ENCODE data around the gene SCARB1. TPM values are rescaled to one million over a fixed set of nuclear protein-coding genes. Genes with fewer than 3 reads are reported as not detected.
A peak's percentile ranks its signal among the peaks of the same experiment; 100 is the strongest.

Gene SCARB1
- total and polyA plus RNA-seq, 2 donors, result 3.2 to 16.7 TPM

DNA sequence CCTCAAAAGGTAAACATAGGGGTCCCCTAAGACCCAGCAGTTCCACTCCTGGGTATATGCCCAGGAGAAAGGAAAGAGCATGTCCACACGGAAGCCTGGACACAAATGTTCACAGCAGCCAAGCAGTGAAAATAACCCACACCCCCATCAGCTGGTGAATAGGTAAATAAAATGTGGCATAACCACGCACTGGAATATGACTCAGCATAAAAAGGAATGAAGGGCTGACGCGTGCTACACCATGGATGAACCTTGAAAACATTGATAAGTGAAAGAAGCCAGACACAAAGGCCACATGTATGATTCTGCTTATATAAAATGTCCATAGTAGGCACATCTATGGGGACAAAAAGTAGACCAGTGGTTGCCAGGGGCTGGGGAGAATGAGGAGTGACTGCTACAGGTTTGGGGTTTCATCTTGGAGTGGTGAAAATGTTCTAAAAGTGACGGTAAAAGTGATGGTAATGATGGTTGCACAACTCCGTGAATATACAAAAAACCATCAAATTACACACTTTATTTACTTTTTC is 3.8 kb upstream of the SCARB1 start:
- Histone ChIP-seq H3K27ac (ENCODE audit: low read depth in 1 of 2, low read length in 1 of 2) (no peak overlapping the region), H3K9me3 (ENCODE audit: control insufficient read depth in 2 of 2, insufficient read depth in 1 of 2, low read length in 1 of 2) (peaks cover 0 to 8% of the 10 kb centered on the region in 2 donors), H3K36me3 (ENCODE audit: control insufficient read depth in 2 of 2, insufficient read depth in 2 of 2, low read length in 1 of 2) (no peaks in the 10 kb centered on the region), H3K4me1 (ENCODE audit: control insufficient read depth in 2 of 2, insufficient read depth in 2 of 2, low read length in 2 of 2) (peaks cover 15 to 41% of the 10 kb centered on the region in 2 donors), H3K4me3 (ENCODE audit: low read length in 2 of 2) (no peak overlapping the region), H3K27me3 (ENCODE audit: control insufficient read depth in 2 of 2, insufficient read depth in 1 of 2, low read length in 1 of 2) (peaks cover 0 to 12% of the 10 kb centered on the region in 2 donors)
- WGBS, result 60% methylated on average over 6 of the region's 6 CpGs
- peak in 1 of 9 donors; percentile 13 for DNase-seq (ENCODE audit: low read depth in 6 of 9, low spot score in 9 of 9)

DNA sequence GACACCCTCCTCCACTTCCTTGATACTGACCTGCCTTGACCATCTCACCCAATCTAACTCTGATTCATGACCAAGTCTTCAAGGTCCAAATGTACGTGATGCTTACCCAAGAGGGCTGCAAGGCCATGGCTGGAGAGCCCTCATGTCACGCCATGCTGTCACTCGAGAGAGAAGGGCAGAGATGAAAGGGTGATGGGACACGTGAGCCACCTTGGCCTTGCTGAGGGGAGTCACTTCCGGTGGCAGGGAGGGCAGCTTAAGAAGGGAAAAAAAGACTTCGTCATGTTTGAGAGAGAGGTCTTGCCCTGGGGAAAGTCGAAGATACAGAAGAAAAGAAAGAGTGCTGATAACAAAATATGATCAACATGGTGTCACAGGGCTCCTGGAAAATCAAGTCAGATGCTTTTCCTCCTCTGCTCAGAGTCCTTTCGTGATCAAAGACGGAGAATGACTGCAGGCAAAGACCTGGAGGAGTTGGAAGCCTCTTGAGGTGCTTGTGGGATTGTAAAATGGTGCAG is 3.3 kb upstream of the SCARB1 start:
- Histone ChIP-seq H3K36me3 (ENCODE audit: control insufficient read depth in 2 of 2, insufficient read depth in 2 of 2, low read length in 1 of 2) (no peaks in the 10 kb centered on the region), H3K4me1 (ENCODE audit: control insufficient read depth in 2 of 2, insufficient read depth in 2 of 2, low read length in 2 of 2) (peaks cover 15 to 44% of the 10 kb centered on the region in 2 donors), H3K27ac (ENCODE audit: low read depth in 1 of 2, low read length in 1 of 2) (no peak overlapping the region), H3K4me3 (ENCODE audit: low read length in 2 of 2) (no peak overlapping the region), H3K9me3 (ENCODE audit: control insufficient read depth in 2 of 2, insufficient read depth in 1 of 2, low read length in 1 of 2) (peaks cover 0 to 8% of the 10 kb centered on the region in 2 donors), H3K27me3 (ENCODE audit: control insufficient read depth in 2 of 2, insufficient read depth in 1 of 2, low read length in 1 of 2) (peaks cover 0 to 12% of the 10 kb centered on the region in 2 donors)
- DNase-seq (ENCODE audit: low read depth in 6 of 9, low spot score in 9 of 9), result peak in 1 of 9 donors; percentile 18
- 88% methylated on average over 9 of the region's 9 CpGs for WGBS

DNA sequence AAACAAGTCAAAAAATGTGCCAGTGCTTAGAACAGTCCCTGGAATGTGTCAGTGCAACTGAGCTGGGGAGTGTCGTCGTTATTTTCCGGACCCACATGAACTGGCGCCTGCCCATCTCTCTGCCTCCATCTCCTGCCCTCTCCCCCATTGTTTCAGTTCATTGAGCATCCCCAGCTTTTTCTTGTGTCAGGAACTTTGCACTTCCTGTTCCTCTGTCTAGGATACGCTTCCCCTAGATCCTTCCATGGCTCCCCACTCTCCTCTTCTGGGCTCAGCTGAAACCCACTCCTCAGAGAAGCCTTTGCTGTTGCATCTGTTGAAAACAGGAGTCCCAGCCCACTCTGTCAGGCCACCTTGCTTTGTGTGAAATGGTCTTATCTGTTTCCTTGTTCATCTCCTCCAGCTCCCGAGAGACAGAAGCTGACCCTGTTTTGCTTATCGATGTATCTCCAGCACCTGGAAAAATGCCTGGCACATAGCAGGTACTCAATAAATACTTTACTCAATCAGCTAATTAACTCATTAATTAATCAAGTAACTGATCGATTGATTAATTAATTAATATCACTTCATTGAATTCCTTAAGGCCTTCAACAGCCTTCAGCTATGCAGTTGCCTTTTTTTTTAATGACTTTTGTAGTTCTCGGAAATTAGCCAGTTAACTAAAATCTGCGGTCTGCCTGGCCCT is 2.7 kb upstream of the SCARB1 start:
- no peak overlapping the region for H3K4me3 ChIP-seq (ENCODE audit: low read length in 2 of 2)
- H3K27ac ChIP-seq (ENCODE audit: low read depth in 1 of 2, low read length in 1 of 2), result no peak overlapping the region
- peaks cover 0 to 8% of the 10 kb centered on the region in 2 donors for H3K9me3 ChIP-seq (ENCODE audit: control insufficient read depth in 2 of 2, insufficient read depth in 1 of 2, low read length in 1 of 2)
- H3K4me1 ChIP-seq (ENCODE audit: control insufficient read depth in 2 of 2, insufficient read depth in 2 of 2, low read length in 2 of 2), result peaks cover 15 to 44% of the 10 kb centered on the region in 2 donors
- no peak for DNase-seq (ENCODE audit: low read depth in 6 of 9, low spot score in 9 of 9)
- WGBS, result 98% methylated on average over 10 of the region's 10 CpGs
- H3K27me3 ChIP-seq (ENCODE audit: control insufficient read depth in 2 of 2, insufficient read depth in 1 of 2, low read length in 1 of 2), result peaks cover 0 to 12% of the 10 kb centered on the region in 2 donors
- H3K36me3 ChIP-seq (ENCODE audit: control insufficient read depth in 2 of 2, insufficient read depth in 2 of 2, low read length in 1 of 2), result no peaks in the 10 kb centered on the region

DNA sequence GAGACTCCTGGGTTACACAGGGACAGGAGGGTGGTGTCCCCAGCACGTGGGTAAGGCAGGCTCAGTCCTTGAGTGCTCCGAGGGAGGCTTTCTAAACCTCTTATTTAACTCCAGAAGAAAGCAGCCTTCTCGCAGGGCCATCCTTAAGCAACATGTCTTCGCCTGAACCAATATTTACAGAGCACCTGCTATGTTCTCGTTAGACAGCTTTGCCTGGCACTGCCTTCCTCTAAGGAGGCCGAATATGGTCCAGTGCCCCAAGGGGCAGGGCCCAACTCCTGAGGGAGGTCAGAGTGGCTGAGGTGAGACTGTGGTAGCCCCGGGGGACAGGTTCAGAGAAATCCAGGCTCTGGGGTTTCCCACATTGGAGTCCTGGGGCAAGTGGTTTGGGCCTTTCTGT is 2.1 kb upstream of the SCARB1 start:
- Histone ChIP-seq H3K27ac (ENCODE audit: low read depth in 1 of 2, low read length in 1 of 2) (no peak overlapping the region), H3K27me3 (ENCODE audit: control insufficient read depth in 2 of 2, insufficient read depth in 1 of 2, low read length in 1 of 2) (peaks cover 0 to 12% of the 10 kb centered on the region in 2 donors), H3K4me3 (ENCODE audit: low read length in 2 of 2) (no peak overlapping the region), H3K9me3 (ENCODE audit: control insufficient read depth in 2 of 2, insufficient read depth in 1 of 2, low read length in 1 of 2) (peaks cover 0 to 8% of the 10 kb centered on the region in 2 donors), H3K4me1 (ENCODE audit: control insufficient read depth in 2 of 2, insufficient read depth in 2 of 2, low read length in 2 of 2) (peaks cover 15 to 44% of the 10 kb centered on the region in 2 donors), H3K36me3 (ENCODE audit: control insufficient read depth in 2 of 2, insufficient read depth in 2 of 2, low read length in 1 of 2) (no peaks in the 10 kb centered on the region)
- WGBS, result 88% methylated on average over 7 of the region's 7 CpGs
- DNase-seq (ENCODE audit: low read depth in 6 of 9, low spot score in 9 of 9), result no peak

DNA sequence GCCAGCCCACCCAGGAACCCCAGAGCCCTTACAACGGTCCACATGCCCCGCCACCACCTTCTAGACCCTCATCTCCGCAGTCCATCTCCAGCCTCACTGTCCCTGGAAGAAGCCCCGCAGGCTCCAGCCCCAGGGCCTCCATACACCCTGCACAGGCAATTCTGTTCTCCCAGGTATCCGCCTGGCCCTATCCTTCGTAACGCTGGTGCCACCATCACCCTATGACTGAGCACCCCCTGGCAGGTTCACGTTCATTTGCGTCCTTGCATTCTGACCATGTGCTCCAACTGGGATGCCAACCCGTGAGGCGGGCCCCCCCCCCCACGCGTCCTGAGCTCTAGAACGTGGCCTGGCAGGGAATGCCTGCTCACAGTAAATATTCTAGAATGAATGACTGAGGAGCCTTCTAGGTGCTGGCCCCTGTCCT is 675 bp upstream of the SCARB1 start:
- Histone ChIP-seq H3K9me3 (ENCODE audit: control insufficient read depth in 2 of 2, insufficient read depth in 1 of 2, low read length in 1 of 2) (peaks cover 0 to 8% of the 10 kb centered on the region in 2 donors), H3K4me1 (ENCODE audit: control insufficient read depth in 2 of 2, insufficient read depth in 2 of 2, low read length in 2 of 2) (peaks cover 12 to 36% of the 10 kb centered on the region in 2 donors), H3K27ac (ENCODE audit: low read depth in 1 of 2, low read length in 1 of 2) (no peak overlapping the region), H3K4me3 (ENCODE audit: low read length in 2 of 2) (peak overlapping the region; percentile 44 to 82), H3K36me3 (ENCODE audit: control insufficient read depth in 2 of 2, insufficient read depth in 2 of 2, low read length in 1 of 2) (no peaks in the 10 kb centered on the region), H3K27me3 (ENCODE audit: control insufficient read depth in 2 of 2, insufficient read depth in 1 of 2, low read length in 1 of 2) (peaks cover 0 to 12% of the 10 kb centered on the region in 2 donors)
- no peak for DNase-seq (ENCODE audit: low read depth in 6 of 9, low spot score in 9 of 9)
- 96% methylated on average over 14 of the region's 14 CpGs for WGBS

DNA sequence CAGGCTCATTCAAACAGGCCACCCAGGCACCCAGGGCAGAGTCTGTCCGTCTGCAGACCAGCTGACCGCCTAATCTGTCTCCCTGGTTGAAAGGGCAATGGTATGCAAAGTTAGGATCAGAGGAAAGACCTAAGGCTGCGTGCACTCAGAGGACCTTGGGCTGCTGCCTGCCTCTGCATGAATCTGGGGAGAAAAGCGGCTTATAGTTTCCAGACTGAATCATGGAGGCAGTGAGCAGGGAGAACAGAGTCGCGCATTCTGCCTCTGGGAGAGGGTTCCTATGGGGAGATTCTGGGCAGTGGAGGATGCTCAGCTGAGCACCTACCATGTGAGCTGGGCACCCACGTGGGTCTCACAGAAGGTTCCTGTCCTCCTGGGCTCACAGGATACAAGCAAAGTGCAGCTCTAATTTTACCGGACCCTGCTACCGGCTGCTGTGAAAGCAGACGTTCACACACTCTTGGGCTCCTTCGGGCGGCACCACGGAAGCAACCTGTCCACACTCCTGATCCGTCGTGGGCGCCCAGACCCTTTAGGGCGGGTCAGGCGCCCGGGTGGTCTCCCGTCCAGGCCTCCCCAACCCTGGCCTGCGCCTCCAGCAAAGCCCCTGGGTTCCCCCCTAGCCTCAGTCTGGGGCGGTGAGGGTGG is 772 bp downstream of the SCARB1 start:
- WGBS, result 26% methylated on average over 22 of the region's 22 CpGs
- peaks cover 0 to 7% of the 10 kb centered on the region in 2 donors for H3K27me3 ChIP-seq (ENCODE audit: control insufficient read depth in 2 of 2, insufficient read depth in 1 of 2, low read length in 1 of 2)
- no peak overlapping the region for H3K27ac ChIP-seq (ENCODE audit: low read depth in 1 of 2, low read length in 1 of 2)
- peak overlapping the region; percentile 49 to 82 for H3K4me3 ChIP-seq (ENCODE audit: low read length in 2 of 2)
- peaks cover 9 to 26% of the 10 kb centered on the region in 2 donors for H3K4me1 ChIP-seq (ENCODE audit: control insufficient read depth in 2 of 2, insufficient read depth in 2 of 2, low read length in 2 of 2)
- no peaks in the 10 kb centered on the region for H3K36me3 ChIP-seq (ENCODE audit: control insufficient read depth in 2 of 2, insufficient read depth in 2 of 2, low read length in 1 of 2)
- H3K9me3 ChIP-seq (ENCODE audit: control insufficient read depth in 2 of 2, insufficient read depth in 1 of 2, low read length in 1 of 2), result peaks cover 0 to 12% of the 10 kb centered on the region in 2 donors
- peak in 1 of 9 donors; percentile 37 for DNase-seq (ENCODE audit: low read depth in 6 of 9, low spot score in 9 of 9)

DNA sequence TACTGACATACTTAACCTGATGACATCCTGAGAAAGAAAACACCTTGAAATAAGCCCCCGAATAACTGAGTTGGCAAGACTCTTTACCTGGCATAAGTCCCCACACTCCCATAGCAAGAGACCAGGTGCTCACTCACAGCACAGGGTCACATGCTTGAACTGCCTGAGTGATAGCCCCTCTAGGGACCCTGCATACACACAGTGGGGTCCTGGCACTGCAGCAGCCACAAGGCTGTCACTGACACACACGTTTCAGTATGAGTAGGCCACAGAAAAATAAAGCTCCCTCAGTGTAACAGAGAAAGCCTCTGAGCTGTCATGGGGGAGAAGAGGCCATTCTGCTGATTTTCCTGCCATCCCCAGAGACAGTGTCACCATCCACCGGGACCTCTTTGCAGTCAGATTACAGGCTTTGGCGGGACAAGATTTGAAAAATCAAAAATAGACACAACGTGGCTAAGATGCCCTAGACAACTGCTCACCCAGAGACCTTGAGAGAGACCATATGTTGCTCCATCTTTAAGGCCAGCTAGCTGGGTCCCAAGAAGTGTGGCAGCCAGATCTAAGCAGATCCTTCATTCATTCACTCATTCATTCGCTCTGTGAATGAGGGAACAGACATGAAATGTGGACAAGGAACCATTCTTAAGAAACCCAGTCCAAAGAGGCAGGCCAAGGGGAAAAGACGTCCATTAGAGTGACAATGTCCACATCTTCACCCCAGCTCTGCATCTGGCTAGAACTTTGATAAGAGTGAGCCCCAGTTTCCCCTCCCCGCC is 1.6 kb downstream of the SCARB1 start:
- DNase-seq (ENCODE audit: low read depth in 6 of 9, low spot score in 9 of 9), result no peak
- WGBS, result 95% methylated on average over 8 of the region's 8 CpGs
- peaks cover 0 to 7% of the 10 kb centered on the region in 2 donors for H3K27me3 ChIP-seq (ENCODE audit: control insufficient read depth in 2 of 2, insufficient read depth in 1 of 2, low read length in 1 of 2)
- no peak overlapping the region for H3K27ac ChIP-seq (ENCODE audit: low read depth in 1 of 2, low read length in 1 of 2)
- no peaks in the 10 kb centered on the region for H3K36me3 ChIP-seq (ENCODE audit: control insufficient read depth in 2 of 2, insufficient read depth in 2 of 2, low read length in 1 of 2)
- H3K4me3 ChIP-seq (ENCODE audit: low read length in 2 of 2), result no peak overlapping the region
- peaks cover 0 to 12% of the 10 kb centered on the region in 2 donors for H3K9me3 ChIP-seq (ENCODE audit: control insufficient read depth in 2 of 2, insufficient read depth in 1 of 2, low read length in 1 of 2)
- H3K4me1 ChIP-seq (ENCODE audit: control insufficient read depth in 2 of 2, insufficient read depth in 2 of 2, low read length in 2 of 2), result peaks cover 9 to 23% of the 10 kb centered on the region in 2 donors

DNA sequence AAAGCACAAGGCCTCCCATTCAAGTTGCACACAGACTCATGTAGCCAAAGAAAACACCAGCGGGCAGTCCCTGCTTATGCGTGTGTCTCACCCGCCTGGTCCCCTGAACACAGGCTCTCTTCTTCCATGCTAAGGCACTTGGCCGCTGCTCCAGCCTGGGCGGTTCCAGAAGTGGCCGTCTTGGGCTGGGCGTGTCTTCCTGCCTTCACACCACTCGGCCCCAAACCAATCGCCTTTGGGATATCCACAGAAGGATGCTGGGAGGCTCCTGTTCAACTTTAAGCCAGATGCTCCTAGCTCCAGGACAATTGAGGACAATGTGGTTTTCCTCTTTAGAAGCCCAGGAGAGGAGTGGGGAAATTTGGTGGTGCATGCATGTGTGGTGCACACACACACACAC is 2.2 kb downstream of the SCARB1 start:
- Histone ChIP-seq H3K4me1 (ENCODE audit: control insufficient read depth in 2 of 2, insufficient read depth in 2 of 2, low read length in 2 of 2) (peaks cover 9 to 21% of the 10 kb centered on the region in 2 donors), H3K9me3 (ENCODE audit: control insufficient read depth in 2 of 2, insufficient read depth in 1 of 2, low read length in 1 of 2) (peaks cover 0 to 12% of the 10 kb centered on the region in 2 donors), H3K4me3 (ENCODE audit: low read length in 2 of 2) (no peak overlapping the region), H3K36me3 (ENCODE audit: control insufficient read depth in 2 of 2, insufficient read depth in 2 of 2, low read length in 1 of 2) (no peaks in the 10 kb centered on the region), H3K27ac (ENCODE audit: low read depth in 1 of 2, low read length in 1 of 2) (no peak overlapping the region), H3K27me3 (ENCODE audit: control insufficient read depth in 2 of 2, insufficient read depth in 1 of 2, low read length in 1 of 2) (peaks cover 0 to 7% of the 10 kb centered on the region in 2 donors)
- 92% methylated on average over 9 of the region's 9 CpGs for WGBS
- no peak for DNase-seq (ENCODE audit: low read depth in 6 of 9, low spot score in 9 of 9)

Measured in thymus (tissue), 11 donors.